ENCODE measurements around the gene TRAF7.

Gene TRAF7

GRCh38 chr16:2148714-2149629 lies 6.6 kb upstream of the TRAF7 start:
- DNase-seq, result peak; percentile 61

DNA sequence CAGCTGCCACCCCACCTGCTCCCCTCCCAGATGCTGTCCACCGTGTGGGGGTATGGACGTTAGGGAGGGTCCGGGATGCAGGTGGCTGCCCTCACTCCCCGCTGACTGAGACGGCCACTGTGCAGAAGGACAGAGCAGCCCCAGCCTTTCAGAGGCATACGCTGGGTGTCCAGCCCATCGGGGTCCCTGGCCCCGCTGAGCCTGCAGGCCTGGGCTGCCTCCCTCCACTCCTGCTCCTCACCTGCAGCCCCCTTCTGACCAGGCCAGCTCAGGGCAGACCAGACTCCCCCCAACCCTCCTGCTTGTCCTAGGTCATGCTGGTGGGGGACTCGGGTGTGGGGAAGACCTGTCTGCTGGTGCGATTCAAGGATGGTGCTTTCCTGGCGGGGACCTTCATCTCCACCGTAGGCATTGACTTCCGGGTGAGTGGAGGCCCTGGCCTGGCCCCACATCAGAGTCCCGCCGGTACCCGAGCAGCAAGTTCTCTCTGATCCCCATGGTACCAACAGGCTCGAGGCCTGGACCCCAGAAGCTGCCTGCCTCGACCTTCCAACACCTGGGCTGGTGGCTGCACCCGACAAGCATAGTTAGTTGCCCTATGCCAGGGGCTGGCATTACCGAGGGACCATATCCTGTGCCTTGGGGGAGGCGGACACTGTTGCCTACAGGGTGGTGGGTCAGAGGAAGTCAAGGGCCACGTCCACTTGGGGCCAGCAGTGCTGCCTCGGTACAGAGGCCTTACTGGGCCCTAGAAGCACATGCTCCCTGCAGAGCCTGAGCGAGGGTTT lies 5.8 kb upstream of the TRAF7 start:
- DNase-seq, result peak; percentile 66

- peak; percentile 67 for DNase-seq
These were observed 5.0 kb upstream of the TRAF7 start for GRCh38 chr16:2150418-2151187.

DNA sequence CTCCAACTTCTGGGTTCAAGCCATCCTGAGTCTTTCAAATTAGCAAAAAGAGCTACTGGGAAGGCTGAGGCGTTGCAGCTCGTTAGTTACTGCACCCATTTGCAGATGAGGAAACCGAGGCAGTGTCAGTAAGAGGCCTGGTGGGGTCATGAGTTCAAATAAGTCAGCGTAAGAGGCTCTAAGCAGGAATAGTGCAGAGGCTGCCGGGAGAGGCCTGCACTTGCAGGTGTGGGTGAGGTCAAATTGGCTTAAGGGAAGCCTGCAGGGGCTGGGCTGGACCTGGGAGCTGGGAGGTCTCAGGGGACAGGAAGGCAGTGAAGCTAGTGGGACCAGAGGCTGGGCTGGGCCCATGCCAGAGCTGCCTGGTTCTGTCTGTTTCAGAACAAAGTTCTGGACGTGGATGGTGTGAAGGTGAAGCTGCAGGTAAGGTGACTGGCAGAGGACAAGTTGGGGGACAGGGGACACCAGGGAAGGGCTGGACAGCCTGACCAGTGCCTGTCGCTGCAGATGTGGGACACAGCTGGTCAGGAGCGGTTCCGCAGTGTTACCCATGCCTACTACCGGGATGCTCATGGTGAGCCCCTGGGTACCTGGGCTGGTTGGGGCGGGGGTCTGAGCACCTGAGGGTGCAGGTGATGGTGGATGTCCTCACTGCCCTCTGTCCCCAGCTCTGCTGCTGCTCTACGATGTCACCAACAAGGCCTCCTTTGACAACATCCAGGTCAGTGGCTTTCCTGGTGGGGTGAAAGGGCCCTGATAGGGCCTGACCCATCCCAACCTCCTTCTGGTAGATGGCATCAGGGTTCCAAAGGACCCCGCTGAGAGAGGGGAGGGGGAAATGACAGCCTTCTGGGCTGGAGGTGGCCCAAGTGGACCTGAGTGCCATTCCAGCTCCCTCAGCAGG lies 4.1 kb upstream of the TRAF7 start:
- DNase-seq, result peak; percentile 59

GRCh38 chr16:2152695-2153506 lies 2.7 kb upstream of the TRAF7 start:
- DNase-seq, result peak; percentile 58

DNA sequence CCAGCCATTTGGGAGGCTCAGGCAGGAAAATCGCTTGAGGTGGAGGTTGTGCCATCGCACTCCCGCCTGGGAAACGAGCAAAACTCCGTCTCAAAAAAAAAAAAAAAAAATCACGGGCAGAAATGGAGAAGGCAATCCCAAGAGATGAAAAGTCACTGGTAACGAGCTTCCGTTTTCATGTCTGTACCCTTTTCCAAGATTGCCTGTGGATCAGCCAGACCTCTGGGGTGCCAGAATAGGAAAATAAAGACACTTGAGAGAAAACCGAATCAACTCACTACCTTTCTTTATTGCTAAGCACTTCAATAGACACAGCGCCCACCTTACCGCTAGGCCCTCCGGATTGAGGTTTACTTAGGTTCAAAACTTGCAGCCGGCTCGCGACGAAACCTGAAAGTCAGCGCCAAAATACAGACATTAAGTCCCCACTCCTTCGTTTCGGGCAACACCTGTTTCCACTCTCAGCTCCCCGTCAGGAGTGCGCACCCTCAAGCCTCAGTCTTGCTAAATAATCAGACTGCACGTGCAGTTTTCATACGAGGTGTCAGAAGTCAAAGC lies 970 bp upstream of the TRAF7 start:
- DNase-seq, result peak; percentile 67

- DNase-seq, result peak; percentile 41
These were observed 631 bp downstream of the TRAF7 start for GRCh38 chr16:2155977-2156848.

- DNase-seq, result no peak
These were observed 1.3 kb downstream of the TRAF7 start for GRCh38 chr16:2156849-2157224.

DNA sequence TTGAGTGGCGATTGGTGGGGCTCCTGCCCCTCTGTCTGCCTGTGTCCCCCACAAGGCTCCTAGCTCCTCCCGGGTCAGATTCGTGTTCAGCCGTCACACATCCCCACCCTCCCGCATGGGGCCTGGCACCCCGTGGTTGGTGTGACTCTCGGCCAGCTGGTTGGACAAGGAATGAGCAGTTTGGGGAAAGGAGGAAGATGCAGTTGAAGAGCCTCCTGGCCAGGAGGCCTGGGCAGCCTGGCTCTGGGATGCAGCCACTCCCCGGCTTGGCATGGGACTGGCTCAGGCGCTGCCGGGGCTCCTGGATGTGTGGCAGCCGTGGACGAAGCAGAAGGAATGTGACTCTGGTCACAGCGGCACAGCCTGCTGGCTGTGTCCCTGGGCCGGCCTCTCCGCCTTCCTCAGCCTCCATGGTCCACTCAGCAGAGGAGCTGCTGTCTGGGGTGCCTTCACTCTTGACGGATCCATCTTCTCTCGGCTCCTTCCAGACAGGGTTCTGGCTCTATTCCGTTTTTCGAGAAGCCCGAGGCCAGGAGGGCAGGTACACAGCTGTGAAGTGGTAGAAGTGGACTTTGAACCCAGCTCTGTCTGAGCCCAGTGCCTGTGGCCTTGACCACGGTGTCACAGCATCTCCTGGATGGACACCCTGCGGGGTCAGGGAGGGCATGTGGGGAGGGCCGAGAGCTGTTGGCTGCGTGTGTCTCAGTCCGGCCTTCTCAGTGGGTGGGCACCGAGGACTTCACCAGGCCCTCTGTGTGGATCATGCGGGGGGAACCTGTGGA lies 2.1 kb downstream of the TRAF7 start:
- DNase-seq, result no peak

- DNase-seq, result no peak
These were observed 2.7 kb downstream of the TRAF7 start for GRCh38 chr16:2158262-2158638.

- DNase-seq, result no peak
These were observed 3.7 kb downstream of the TRAF7 start for GRCh38 chr16:2159175-2159838.

GRCh38 chr16:2160915-2161551 lies 5.5 kb downstream of the TRAF7 start:
- no peak for DNase-seq

DNA sequence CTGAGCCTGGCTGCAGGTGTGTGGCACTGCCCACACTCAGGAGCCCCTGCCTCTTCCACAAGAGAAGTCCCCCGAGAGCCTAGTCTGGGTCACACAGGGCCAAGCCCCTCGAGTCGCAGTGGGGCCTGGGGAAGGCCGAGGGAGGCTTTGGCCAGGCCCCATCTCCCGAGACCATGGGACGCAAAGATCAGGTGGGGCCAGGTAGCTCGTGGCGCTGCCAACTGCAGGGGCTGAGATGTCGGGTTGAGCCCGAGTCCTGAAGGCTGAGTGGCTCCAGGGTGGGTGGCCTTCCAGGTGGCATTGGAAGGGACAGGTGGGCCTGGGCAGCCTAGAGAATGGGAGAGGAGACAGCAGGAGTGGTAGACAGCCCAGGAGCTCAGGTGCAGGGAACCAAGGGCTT lies 6.3 kb downstream of the TRAF7 start:
- DNase-seq, result no peak

GRCh38 chr16:2162676-2163118 lies 7.1 kb downstream of the TRAF7 start:
- DNase-seq, result no peak

- DNase-seq, result no peak
These were observed 7.8 kb downstream of the TRAF7 start for GRCh38 chr16:2163211-2163881.

DNA sequence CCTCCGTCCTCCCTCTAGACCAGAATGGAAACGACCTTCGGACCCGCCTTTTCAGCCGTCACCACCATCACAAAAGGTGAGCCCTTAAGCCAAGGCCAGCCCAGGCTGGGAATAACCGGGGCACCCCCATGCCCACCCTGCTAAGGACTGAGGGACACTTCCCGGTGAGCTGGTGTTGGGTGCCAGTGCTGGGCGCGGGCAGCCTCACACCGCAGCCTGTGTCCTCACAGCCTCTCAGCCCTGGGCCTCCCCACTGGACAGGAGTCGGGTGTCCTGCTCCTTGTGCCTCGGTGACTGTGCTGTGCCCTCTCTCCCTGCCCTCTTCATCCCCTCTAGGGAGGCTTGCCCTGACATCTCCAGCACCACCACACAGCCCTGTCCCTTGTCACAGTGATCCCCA lies 10.3 kb downstream of the TRAF7 start:
- no peak for DNase-seq
